ENCODE data around the gene CNKSR2. TPM values are rescaled to one million over a fixed set of nuclear protein-coding genes. Genes with fewer than 3 reads are reported as not detected.

CNKSR2 gene
- total RNA-seq, 2 donors from 2014 or later: 1.7 TPM; not detected in 1

GRCh38 chrX:21581479-21581878, 207.3 kb downstream of the CNKSR2 start:
- no peak for TF ChIP-seq CTCF (IDR thresholded peaks at IDR 0.05)
- Histone ChIP-seq H3K4me1 (no peaks in the 10 kb centered on the region), H3K36me3 (no peaks in the 10 kb centered on the region), H3K27ac (no peak overlapping the region), H3K4me3 (no peak overlapping the region), H3K9me3 (no peaks in the 10 kb centered on the region), H3K27me3 (no peaks in the 10 kb centered on the region)
- no peak for DNase-seq (ENCODE audit: low spot score)

GRCh38 chrX:21586001-21586400, 211.8 kb downstream of the CNKSR2 start:
- H3K9me3 ChIP-seq: peaks cover 0 to 5% of the 10 kb centered on the region in 2 donors
- TF ChIP-seq CTCF (IDR thresholded peaks at IDR 0.05): no peak
- H3K27me3 ChIP-seq: no peaks in the 10 kb centered on the region
- H3K27ac ChIP-seq: no peak overlapping the region
- no peaks in the 10 kb centered on the region for H3K4me1 ChIP-seq
- no peak for DNase-seq (ENCODE audit: low spot score)
- no peak overlapping the region for H3K4me3 ChIP-seq
- no peaks in the 10 kb centered on the region for H3K36me3 ChIP-seq

- TF ChIP-seq CTCF (IDR thresholded peaks at IDR 0.05): no peak
- Histone ChIP-seq H3K36me3 (no peaks in the 10 kb centered on the region), H3K9me3 (peaks cover 0 to 5% of the 10 kb centered on the region in 2 donors), H3K4me3 (no peak overlapping the region), H3K4me1 (no peaks in the 10 kb centered on the region), H3K27me3 (no peaks in the 10 kb centered on the region), H3K27ac (no peak overlapping the region)
- no peak for DNase-seq (ENCODE audit: low spot score)
Observed at GRCh38 chrX:21590012-21590776, 216.0 kb downstream of the CNKSR2 start.

- Histone ChIP-seq H3K36me3 (no peaks in the 10 kb centered on the region), H3K27me3 (no peaks in the 10 kb centered on the region), H3K4me1 (no peaks in the 10 kb centered on the region), H3K9me3 (no peaks in the 10 kb centered on the region), H3K4me3 (no peak overlapping the region), H3K27ac (no peak overlapping the region)
- no peak for TF ChIP-seq CTCF (IDR thresholded peaks at IDR 0.05)
- no peak for DNase-seq (ENCODE audit: low spot score)
Observed at GRCh38 chrX:21606002-21606401, 231.8 kb downstream of the CNKSR2 start.

DNA sequence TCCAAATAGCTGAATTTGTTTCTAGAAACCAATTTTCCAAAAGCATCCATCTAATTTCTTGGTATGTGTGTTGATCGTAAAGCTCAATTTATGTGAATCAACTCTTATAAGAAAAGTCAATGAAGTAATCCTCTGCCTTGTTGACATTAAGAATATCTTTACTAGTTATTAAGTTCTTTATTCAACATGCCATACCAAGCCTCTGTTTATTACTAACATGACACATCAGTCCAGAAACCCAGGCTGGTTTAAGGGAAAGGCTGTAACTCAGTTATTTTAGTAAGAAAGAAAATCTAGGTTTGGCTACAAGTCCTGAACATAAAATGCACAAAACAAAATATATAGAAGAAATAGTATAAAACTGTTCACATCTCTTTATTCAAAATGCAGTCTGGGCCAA, 235.9 kb downstream of the CNKSR2 start:
- TF ChIP-seq CTCF (IDR thresholded peaks at IDR 0.05): no peak
- H3K4me1 ChIP-seq: no peaks in the 10 kb centered on the region
- H3K4me3 ChIP-seq: no peak overlapping the region
- no peaks in the 10 kb centered on the region for H3K9me3 ChIP-seq
- DNase-seq (ENCODE audit: low spot score): no peak
- H3K27me3 ChIP-seq: no peaks in the 10 kb centered on the region
- H3K27ac ChIP-seq: no peak overlapping the region
- H3K36me3 ChIP-seq: no peaks in the 10 kb centered on the region

DNA sequence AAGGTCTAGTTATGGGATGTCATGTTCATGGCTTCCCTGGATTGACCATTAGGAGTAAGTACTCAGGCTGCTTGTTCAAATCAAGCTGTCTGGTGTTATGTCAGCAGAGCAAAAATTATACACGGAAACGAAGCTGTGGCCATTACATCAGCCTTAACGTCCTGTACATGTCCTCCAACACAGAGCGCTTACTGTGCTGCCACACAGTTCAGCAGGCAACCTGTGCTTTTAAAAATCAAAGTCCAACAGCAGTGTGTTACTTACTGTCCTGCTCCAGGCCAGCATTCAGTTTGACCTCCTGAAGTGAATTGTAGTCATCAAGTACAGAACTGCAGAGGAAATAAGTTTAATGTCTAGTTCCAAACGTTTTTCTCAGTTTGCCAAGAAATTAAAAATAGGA, 237.9 kb downstream of the CNKSR2 start:
- no peak for DNase-seq (ENCODE audit: low spot score)
- Histone ChIP-seq H3K27ac (no peak overlapping the region), H3K9me3 (no peaks in the 10 kb centered on the region), H3K36me3 (no peaks in the 10 kb centered on the region), H3K27me3 (no peaks in the 10 kb centered on the region), H3K4me3 (no peak overlapping the region), H3K4me1 (no peaks in the 10 kb centered on the region)
- no peak for TF ChIP-seq CTCF (IDR thresholded peaks at IDR 0.05)

Measured in right atrium auricular region (tissue), 2 donors.